HG02571 (cell line): ENCODE results near the gene RAE1.
A peak's percentile ranks its signal among the peaks of the same experiment; 100 is the strongest.

ENCODE experiments used
- ATAC-seq: cut with Tn5 transposase; IDR thresholded peaks from one replicate; pipeline ENCODE4 v1.9.1; 2021; ENCODE audit warnings: mild to moderate bottlenecking, moderate library complexity; ENCODE audit not compliant: unreplicated experiment

RAE1 gene

DNA sequence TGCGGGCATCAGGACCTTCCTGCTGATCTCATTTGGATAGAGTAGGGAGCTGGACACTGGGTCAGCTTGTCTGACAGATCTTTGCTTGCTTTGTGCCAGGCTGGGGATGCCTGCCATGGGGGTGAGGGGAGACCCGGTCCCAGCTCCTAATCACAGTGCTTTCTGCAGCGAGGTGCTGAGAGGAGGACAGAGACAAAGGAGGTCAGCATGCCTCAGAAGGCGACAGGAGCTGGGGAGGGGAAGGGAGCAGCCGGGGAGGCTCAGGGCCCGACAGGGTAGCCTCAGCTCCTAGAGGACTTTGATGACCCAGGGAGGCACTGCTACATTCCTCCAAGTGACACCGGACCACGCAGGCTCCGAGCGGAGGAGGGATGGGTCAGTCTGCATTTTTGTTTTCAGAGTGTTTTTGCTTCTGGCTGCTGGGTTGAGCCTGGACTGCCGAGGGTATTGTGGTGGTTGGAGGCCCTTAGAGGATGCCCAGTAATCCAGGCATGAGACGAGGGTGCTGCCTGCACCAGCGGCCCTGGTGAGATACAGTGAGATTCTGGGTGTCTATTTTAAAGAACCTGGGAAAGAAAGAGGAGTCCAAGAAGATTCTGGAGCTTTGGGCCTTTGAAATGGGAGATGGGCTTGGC is 48.0 kb downstream of the RAE1 start:
- ATAC-seq: no peak

DNA sequence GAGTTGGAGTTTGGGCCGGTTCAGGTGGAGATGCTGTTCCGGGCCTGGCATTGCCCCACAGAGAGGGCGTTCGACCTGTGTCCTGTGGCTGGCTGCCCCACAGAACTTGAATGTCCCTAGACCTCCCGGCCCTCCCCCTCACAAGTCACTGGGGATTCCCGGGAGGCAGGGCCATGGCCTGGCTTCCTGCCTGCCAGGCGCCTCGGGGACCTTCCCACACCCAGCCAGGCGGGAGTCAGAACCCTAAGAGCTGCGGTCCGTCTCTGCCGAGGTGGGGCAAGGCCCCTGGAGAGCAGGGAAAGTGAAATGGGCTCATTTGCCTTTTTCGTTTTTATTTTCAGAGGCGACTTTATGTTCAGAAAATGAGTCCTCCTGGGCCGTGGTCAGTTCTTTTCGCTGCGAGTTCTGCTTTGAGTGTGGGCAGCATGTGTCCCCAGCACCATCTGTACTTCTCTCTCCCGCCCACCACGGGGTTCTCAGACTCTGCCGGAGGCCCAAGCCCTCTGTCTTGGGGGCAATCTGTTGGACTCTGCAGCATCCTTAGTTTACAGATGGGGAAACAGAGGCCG is 48.6 kb downstream of the RAE1 start:
- ATAC-seq: peak; percentile 40

DNA sequence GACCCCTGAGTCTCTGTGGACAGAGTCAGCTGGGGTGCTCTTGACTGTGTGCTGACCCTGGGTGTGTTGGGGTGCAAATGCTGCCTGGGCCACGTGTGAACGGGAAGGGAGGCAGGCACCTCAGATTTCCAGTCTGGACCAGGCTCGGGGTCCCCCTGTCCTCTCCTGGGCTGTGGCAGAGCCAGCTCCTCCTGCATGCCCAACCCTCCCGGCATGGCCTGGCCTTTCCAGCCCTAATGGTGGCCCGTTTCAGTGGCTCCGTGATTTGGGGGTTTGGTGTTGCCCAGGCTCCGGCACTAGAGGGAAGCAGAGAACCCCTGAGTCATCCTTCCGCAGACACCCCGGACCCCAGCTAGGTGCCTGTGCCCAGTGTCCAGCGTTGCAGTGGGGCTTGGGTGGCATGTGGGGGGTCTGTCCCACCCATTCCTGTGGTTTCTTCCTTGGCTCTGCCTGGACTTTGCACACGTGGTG is 49.2 kb downstream of the RAE1 start:
- ATAC-seq: no peak

DNA sequence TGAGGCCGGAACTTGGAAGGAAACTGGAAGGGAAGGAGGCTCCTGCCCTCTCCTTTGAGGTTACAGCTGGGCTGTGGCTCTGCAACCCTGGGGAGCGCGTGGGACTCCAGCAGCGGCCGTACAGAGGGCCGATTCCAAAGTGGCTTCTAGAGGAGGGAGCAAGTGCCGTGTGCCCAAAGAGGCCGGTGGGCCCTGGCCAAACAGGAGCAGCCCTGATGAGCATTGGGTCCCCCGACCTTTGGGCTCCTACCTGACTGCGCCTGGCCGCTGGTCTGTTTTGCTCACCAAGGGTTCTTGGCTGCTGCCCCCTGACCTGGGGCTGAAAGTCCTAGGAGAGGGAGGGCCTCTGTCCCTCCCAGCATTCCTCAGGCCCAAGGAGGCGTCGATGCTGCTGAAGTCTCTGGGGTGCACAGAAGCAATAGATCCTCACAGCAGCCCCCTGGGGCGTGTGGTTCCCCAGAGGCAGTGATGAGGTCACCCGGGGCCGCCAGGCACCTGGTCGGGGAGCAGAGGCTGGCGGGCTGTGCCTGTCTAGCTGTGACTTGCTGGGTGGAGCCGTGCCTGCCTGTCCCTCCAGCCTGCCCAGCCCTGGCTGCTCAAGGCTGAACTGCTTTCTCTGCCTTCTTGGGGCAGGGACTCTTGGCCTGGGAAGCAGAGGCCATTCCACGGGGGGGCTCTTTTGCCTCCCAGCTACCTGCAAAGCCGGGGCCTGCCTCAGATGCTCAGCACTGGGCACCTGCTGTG is 49.9 kb downstream of the RAE1 start:
- no peak for ATAC-seq

DNA sequence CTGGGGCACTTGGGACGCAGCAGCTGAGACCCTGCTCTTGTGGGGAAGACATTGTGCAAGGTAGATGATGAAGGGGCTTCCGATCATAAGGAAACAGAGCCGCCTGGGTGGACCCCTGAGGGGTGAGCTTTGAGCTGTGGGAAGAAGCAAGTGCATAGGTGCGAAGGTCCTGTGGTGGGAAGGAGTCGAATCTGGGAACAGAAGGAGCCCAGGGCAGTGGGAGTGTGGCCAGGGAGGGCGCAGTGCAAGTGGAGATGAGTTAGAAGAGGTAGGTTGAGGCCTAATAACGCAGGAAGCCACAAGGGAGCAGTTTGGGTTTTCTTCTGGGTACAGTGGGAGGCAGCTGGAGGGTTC is 50.5 kb downstream of the RAE1 start:
- ATAC-seq: no peak

DNA sequence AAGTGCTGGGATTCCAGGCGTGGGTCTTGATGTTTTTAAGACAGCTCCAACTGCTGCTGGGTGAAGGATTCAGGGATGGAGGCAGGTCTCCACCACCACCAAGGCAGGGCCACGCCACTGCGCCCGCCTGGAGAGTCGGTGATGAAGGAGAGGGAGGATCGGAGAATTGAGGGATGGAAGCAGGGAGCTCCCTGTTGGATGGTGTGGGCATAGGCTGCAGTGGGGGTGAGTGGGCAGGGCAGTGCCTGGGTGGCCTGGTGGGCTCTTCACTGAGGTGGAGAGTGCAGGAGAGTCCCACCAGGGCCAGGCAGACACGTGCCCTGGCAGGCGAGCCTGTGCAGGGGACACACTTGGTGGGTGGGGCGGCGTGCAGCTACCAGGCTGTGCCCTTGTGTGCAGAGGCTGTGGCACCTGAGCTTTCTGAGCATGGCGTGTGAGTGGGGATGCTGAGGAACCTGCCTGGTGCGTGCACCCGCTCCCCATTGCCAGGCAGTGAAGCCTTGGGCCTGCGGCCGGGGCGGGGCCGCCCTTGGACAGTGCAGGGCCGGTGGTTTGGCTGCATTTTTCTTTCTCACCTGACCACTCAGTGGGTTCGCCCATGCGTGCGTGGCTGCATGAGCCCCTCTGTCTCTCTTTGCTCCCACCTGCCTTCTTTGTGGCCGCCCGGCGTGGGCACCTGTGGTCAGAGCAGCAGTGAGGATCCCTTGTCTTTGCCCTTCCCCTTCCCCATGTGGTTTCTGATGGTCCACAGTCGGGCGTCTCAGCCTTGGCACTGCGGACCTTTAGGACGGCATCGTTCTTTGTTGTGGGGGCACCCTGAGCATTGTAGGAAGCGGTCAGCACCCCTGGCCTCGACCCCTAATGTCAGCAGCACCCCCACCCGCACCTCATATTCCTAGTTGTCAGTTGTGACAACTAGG is 51.4 kb downstream of the RAE1 start:
- no peak for ATAC-seq

DNA sequence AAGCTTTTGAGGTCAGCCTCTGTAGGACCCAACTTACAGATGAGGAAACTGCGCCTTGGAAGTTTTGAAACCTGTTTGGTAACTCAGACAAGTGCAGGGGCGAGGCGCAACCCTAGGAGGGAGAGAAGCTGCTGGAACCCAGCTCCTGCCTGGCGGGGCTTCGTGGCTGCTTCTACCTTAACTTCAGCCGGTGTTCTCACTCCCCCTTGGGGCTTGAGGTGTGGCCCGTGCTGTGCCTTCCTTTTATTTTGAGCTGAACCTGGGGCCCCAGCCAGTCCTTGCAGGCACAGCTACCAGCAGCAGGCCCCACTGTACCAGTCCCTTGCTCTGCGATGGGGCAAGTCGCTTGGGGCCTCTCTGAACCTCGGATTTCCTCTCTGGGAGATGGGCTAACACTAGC is 52.2 kb downstream of the RAE1 start:
- ATAC-seq: no peak

DNA sequence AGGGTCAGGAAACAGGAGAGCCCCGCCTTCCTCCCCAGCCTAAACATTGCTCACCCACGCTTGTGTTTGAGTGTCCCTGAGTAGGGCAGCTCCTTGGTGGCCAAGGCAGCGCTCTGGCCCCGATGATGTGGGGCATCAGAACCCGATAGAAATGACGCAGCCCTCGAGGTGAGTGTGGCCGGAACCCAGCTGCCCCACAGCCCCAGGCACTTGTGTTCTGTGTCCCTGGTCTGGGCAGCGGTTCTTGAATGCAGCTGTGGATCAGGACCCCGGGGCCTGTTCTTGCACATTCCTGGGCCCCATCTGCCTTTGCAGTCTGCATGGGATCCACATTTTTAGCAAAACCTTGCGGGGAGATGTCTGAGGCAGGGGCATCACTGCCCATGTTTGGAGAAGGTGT is 53.0 kb downstream of the RAE1 start:
- no peak for ATAC-seq

DNA sequence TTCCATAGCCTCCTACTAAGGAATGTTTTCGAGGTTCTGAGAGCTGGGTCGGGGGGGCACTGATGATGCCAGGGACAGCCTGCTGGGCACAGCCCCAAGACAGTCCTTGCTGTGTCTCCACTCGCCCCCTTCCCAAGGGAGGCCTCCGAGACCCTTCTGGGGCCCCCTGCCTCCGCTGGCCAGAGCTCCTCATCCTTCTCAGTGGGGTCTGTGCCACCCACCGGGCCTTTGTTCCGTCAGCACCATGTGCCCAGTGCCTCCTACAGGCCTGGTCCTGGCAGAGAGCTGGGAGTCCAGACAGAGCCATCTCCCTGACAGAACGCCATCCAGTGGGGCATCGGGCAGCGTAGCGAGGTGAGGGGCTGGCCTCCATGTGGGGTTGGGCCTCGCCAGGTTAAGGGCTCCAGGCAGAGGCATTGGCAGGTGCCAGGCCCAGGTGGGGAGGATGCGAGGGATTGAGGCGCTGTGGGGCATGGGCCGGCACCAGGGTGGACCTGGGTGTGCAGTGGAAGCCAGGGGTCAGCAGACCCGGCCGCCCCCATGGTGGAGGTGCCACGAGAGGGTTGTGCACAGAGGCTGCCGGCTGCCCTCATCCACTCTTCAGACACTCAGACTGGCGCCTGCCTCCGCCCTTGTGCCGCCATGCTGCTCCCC is 53.5 kb downstream of the RAE1 start:
- ATAC-seq: no peak

DNA sequence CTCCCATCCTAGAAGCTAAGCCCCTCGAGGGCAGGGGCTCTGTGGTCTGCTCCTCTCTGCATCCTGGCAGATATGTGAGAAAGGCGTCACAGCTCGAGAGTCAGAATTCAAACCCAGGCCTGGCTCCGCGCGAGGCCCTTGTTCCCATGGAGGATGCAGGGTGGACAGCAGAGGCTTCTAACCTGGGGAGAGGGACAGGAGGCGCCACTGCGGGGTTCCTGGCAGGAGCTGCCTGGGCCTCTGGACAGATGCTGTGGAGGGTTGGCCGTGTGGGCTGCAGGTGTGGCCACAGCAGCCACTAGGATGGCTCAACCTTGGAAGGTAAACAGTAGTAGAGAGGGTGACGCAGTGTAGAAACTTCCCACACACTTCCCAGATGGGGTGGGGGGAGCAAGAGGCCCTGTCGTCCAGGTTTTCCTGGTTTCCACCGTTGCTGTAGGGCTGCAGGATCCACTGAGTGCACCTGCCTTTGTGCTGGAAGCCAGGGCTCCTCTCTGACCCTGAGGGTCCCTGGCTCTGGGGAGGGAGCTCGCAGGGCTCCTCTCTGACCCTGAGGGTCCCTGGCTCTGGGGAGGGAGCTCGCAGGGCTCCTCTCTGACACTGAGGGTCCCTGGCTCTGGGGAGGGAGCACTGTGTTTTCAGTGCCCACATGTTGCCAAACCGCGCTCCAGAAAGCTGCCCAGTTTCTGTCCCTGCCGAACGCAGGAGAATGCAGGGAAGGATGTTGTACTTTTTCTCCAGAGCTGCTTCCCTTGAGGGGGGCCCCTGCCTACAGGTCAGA is 54.4 kb downstream of the RAE1 start:
- ATAC-seq: no peak

DNA sequence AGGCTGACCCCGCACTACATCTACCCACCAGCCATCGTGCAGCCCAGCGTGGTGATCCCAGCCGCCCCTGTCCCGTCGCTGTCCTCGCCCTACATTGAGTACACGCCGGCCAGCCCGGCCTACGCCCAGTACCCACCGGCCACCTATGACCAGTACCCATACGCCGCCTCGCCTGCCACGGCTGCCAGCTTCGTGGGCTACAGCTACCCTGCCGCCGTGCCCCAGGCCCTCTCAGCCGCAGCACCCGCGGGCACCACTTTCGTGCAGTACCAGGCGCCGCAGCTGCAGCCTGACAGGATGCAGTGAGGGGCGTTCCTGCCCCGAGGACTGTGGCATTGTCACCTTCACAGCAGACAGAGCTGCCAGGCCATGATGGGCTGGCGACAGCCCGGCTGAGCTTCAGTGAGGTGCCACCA is 56.5 kb downstream of the RAE1 start:
- ATAC-seq: no peak

DNA sequence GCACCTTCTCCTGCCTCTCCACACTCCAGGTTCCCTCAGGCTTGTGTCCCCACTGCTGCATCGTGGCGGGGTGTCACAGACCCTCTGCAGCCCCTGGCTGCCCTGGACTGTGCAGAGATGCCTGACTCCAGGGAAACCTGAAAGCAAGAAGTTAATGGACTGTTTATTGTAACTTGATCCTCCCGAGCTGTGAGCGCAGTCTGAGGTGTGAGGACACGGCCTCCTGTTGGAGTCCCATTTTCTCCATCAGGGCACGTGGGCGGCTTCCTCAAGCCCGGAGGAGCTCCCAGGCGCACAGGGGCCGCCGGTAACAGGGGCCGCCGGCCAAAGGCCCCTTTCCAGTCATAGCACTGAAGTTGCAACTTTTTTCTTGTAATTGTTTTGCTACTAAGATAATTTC is 57.1 kb downstream of the RAE1 start:
- ATAC-seq: no peak

DNA sequence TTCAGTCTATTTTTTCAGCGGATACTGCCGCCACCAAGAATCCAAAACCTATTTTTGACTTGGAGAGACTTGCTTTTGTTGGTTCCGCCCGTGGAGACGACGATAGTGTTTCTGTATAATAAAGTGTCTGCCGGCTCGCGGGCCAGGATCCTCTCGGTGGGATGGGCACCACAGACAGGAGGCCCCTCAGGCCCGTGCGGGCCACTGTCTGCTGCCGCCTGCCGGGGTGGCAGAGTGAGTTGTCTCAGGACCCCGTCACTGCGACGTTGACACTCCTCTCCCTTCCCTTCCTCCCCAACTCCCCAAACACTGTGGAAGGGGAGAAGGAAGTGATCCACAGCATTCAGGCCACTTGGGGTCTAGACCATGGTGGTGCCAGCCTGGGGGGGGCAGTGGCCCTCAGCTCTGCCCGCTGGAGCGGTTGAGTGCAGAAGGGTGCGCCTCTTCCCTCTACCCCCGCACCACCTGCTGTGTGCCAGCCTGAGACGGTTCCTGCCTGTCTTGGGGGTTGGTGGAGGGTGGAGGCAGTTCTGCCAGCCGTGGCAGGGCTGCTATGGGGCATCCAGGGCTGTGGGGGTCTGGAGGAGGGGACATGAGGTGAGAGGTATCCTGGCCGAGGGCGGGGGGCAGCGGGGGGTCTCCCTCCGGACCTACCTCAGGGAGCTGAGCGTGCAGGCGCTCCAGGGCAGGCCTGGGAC is 57.6 kb downstream of the RAE1 start:
- no peak for ATAC-seq

DNA sequence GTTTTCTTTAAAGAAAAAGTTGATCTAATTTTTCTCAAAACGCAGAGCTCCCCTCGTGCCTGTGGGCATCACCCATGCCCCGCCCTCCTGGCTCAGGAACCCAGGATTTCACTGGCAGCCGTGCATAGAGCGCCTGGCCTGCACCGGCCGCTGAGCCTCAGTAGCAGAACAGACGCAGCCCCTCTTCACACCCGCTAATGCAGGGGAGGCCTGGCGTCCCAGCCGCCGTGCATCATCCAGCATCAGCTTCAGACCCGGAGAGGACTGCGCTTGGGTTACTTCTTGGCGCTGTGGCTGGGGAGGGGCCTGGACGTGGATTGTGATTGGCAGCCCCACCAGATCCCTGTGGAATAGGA is 58.2 kb downstream of the RAE1 start:
- no peak for ATAC-seq

DNA sequence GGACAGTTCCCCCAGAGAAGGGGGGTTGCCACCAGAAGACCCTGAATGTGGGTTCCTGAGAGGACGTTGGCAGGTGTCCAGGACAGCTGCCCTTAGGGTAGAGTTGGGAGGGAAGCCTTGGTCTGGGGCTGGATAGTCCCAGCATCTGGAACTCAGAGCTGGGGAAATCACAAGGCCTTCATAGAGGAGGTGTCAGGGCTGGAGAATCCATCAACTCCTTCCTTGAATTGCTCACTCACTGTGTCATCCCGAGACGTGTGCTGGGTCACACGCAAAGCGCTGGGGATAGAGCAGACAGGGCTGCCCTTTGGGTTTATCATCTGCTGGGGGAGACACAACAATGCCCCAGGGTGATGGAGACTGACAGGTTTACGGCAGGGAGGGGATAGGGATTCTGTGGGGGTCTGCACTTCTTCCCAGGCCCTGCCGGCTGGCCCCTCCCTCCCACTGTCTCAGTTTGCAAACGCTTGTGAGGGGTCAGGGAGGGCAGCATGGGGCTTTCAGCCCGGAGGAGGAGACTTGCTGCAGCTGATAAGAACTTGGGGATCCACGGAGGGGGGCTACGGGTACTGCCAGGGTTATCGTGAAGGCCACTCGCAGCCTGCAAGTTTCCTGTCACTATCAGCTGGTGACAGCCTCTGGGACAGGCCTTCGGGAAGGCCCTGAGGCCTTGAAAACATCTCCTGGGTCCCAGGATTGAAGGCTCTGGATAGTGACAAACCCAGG is 58.8 kb downstream of the RAE1 start:
- ATAC-seq: no peak

DNA sequence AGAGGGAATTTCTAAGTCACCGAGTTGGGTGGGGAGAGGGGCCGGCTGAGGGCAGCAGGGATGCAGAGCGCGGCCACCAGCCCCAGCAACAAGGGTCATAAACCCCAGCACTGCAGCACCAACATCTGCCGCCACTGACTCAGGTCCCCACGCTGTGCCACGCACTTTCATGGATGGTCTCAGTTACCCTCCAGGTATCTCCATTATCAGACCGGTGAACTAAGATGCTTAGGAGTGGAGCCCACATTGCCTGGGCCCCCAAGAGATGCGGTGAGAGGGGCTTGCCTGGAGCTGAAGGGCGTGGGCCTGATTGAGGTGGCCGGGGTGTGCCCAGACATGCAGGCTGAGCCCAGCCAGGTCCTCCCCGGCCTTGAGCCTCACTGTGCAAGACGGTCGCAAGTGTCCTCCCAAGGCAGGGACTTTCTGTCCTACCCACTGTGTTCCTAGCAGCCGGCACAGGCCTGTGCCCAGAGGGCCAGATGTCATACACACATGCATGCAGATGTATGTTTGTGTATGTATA is 59.4 kb downstream of the RAE1 start:
- ATAC-seq: no peak

DNA sequence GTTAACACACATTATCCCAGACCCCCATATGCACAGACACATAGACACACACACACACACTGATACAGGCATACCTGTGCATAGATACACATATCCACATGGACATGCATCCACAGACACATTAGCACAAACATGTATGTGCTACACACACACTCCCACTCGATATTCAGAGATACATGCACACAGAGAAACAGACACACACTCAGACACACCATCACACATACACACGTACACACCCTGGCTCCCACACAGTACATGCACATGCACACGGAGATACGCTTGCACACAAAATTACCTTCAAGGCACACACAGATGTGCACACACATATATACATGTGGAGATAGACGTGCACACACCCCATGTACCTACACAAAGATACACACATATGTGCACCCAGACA is 59.9 kb downstream of the RAE1 start:
- ATAC-seq: no peak

DNA sequence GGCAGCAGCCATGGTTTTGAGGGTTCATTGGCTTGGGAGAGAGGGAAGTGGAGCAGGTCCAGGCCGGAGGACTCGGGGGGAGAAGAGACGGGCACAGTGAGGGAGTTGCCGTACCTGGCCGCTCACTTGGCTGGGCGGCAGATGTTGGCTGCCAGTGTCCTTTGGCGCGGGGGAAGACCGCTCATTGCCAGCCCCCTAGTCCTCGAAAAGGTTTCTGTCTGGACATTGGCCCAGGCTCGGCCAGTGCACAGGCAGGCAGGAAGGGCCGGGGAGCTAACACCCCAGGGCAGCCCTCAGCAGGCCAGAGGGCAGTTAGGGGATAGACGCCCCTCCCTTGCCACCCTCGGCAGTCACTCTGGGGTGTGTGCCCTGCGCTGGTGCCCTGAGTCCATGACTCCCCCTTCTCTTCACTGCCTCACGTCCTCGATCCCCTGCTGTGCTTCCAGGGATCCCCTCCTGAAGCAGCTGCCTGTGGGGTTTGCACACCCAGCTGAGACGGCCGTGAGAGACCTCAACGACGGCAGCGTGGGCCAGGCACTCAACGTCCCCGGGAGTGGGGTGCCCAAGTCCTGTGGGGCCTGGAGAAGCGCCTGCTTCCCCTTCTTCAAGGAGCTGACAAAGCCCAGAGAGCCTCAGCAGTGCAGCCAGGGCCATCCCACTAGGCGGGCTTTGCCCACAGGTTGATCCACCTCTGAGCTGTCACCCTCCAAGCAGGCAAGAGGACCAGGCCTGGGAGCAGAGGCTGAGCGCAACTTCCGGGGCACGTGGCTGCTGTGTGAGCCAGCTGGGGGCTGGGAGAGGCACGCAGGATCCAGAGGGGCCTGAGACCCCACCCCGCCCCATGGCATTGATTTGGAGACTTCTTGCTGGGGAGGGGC is 60.6 kb downstream of the RAE1 start:
- no peak for ATAC-seq
